SK-N-SH (cell line): ENCODE data around the gene PTGES3. TPM values are rescaled to one million over a fixed set of nuclear protein-coding genes. Genes with fewer than 3 reads are reported as not detected.

ENCODE experiments used
- CTCF ChIA-PET: fragments of 300-600, 350-600 bp; formaldehyde crosslinking; extraction: SDS; loops from one replicate; lab custom pipeline; 2021; lab: Yijun Ruan, JAX
- POLR2A ChIA-PET: fragments of 350-600 bp; sonication (Branson Sonifier 250); formaldehyde crosslinking; extraction: SDS; loops from one replicate; lab custom pipeline; 2020; ENCODE audit warnings: antibody characterized with exemption, inconsistent platforms; lab: Yijun Ruan, JAX
- DNase-seq: peaks from one replicate; pipeline ENCODE4 v3.0.0; 2012
- H2AFZ ChIP-seq: fragments of 200-600 bp; sonication (generic); 2 replicates; pipeline ENCODE4 v1.8.1; 2016; ENCODE audit warnings: antibody characterized with exemption, mild to moderate bottlenecking, low read depth
- H3F3A ChIP-seq: fragments of 200-600 bp; sonication (generic); replicated peaks from 2 replicates; pipeline ENCODE3; 2016; ENCODE audit warnings: antibody characterized with exemption, mild to moderate bottlenecking; ENCODE audit not compliant: insufficient read depth
- H3K27ac ChIP-seq, 2 experiments: fragments of 200-500 bp in 1 of 2; fragments of 200-600 bp in 1 of 2; sonication (Bioruptor generic) in 1 of 2; sonication (generic), shearing (Covaris generic) in 1 of 2; 2 replicates each; pipeline versions ENCODE4 v1.5.1 to v1.6.1; 2014 to 2016; ENCODE audit warnings: low read depth in 2 of 2, inconsistent platforms in 1 of 2, low read length in 1 of 2, mild to moderate bottlenecking in 1 of 2, mixed read lengths in 1 of 2
- H3K27me3 ChIP-seq: fragments of 200-600 bp; sonication (generic), shearing (Covaris generic); 2 replicates; pipeline ENCODE4 v1.6.1; 2016; ENCODE audit warnings: mixed run types; ENCODE audit not compliant: insufficient read depth
- H3K36me3 ChIP-seq, 2 experiments: fragments of 200-500 bp in 1 of 2; fragments of 200-600 bp in 1 of 2; sonication (Bioruptor generic) in 1 of 2; sonication (generic) in 1 of 2; replicated peaks in 1 of 2; 2 replicates each; pipeline versions ENCODE3 to v1.5.1; 2014 to 2016; ENCODE audit warnings: low read length in 1 of 2, mild to moderate bottlenecking in 1 of 2; ENCODE audit not compliant: insufficient read depth in 2 of 2, control insufficient read depth in 1 of 2
- H3K4me1 ChIP-seq, 2 experiments: fragments of 200-500 bp in 1 of 2; fragments of 200-600 bp in 1 of 2; sonication (Bioruptor generic) in 1 of 2; sonication (generic), shearing (Covaris generic) in 1 of 2; 2 replicates each; pipeline versions ENCODE4 v1.5.1 to v1.6.1; 2014 to 2016; ENCODE audit warnings: low read depth in 1 of 2, low read length in 1 of 2, mixed run types in 1 of 2; ENCODE audit not compliant: insufficient read depth in 2 of 2, control insufficient read depth in 1 of 2
- H3K4me2 ChIP-seq: fragments of 200-600 bp; sonication (generic), shearing (Covaris generic); 2 replicates; pipeline ENCODE4 v1.6.1; 2017; ENCODE audit warnings: mixed run types
- H3K4me3 ChIP-seq, 2 experiments: fragments of 200-500 bp in 1 of 2; fragments of 200-600 bp in 1 of 2; sonication (Bioruptor generic) in 1 of 2; sonication (generic), shearing (Covaris generic) in 1 of 2; 2 replicates each; pipeline versions ENCODE4 v1.5.1 to v1.8.1; 2014 to 2016; ENCODE audit warnings: low read depth in 2 of 2, inconsistent platforms in 1 of 2, low read length in 1 of 2, mild to moderate bottlenecking in 1 of 2, mixed read lengths in 1 of 2, moderate library complexity in 1 of 2
- H3K79me2 ChIP-seq: fragments of 200-600 bp; sonication (generic); 2 replicates; pipeline ENCODE4 v1.8.1; 2017; ENCODE audit warnings: mild to moderate bottlenecking; ENCODE audit not compliant: insufficient read depth
- H3K9ac ChIP-seq: fragments of 200-600 bp; sonication (generic); 2 replicates; pipeline ENCODE4 v1.6.1; 2017; ENCODE audit warnings: mixed run types
- H3K9me2 ChIP-seq: fragments of 200-600 bp; sonication (generic); 2 replicates; pipeline ENCODE4 v1.6.1; 2017; ENCODE audit warnings: mixed run types
- H3K9me3 ChIP-seq: fragments of 200-600 bp; sonication (generic); 2 replicates; pipeline ENCODE4 v1.6.1; 2017; ENCODE audit warnings: mixed run types, mild to moderate bottlenecking, moderate library complexity
- H4K20me1 ChIP-seq: fragments of 200-600 bp; sonication (generic); 2 replicates; pipeline ENCODE4 v1.6.1; 2017; ENCODE audit warnings: mild to moderate bottlenecking, mixed run types; ENCODE audit not compliant: insufficient read depth
- ELF1 ChIP-seq: IDR thresholded peaks from 2 replicates; pipeline ENCODE4 v1.4.0; 2012
- EP300 ChIP-seq, 2 experiments: IDR thresholded peaks; 2 replicates each; pipeline versions ENCODE4 v1.4.0 to v1.6.1; 2012; ENCODE audit warnings: borderline replicate concordance in 1 of 2, low read depth in 1 of 2, low read length in 1 of 2
- EZH2phosphoT487 ChIP-seq: fragments of 200-600 bp; sonication (generic); IDR thresholded peaks from 2 replicates; pipeline ENCODE4 v1.6.1; 2017; ENCODE audit warnings: low read depth, mixed run types, mild to moderate bottlenecking, antibody characterized with exemption, moderate library complexity, borderline replicate concordance
- FOSL2 ChIP-seq: IDR thresholded peaks from 2 replicates; pipeline ENCODE4 v1.4.0; 2012; ENCODE audit warnings: low read depth, mild to moderate bottlenecking, moderate library complexity, borderline replicate concordance
- FOXJ3 ChIP-seq: sonication (generic); formaldehyde crosslinking; IDR thresholded peaks from 2 replicates; pipeline ENCODE4 v1.5.1; 2020; ENCODE audit warnings: mild to moderate bottlenecking, missing genetic modification reagents
- GATA2 ChIP-seq: sonication (generic); formaldehyde crosslinking; IDR thresholded peaks from 2 replicates; pipeline ENCODE4 v1.5.0; 2020; ENCODE audit warnings: mild to moderate bottlenecking, missing genetic modification reagents
- MEF2A ChIP-seq: IDR thresholded peaks from 2 replicates; pipeline ENCODE4 v1.4.0; 2012; ENCODE audit warnings: low read depth, borderline replicate concordance
- MXI1 ChIP-seq: IDR thresholded peaks from 2 replicates; pipeline ENCODE4 v1.6.1; 2012; ENCODE audit warnings: mild to moderate bottlenecking, low read depth, low read length, improper control_type of control experiment
- NFIC ChIP-seq: IDR thresholded peaks from 2 replicates; pipeline ENCODE4 v1.4.0; 2012; ENCODE audit warnings: borderline replicate concordance
- POLR2AphosphoS5 ChIP-seq: IDR thresholded peaks from 2 replicates; pipeline ENCODE4 v1.6.1; 2012; ENCODE audit warnings: low read depth, low read length
- RCOR1 ChIP-seq: fragments of 150-350 bp; IDR thresholded peaks from 2 replicates; pipeline ENCODE4 v1.6.1; 2017; ENCODE audit warnings: antibody characterized with exemption, low read length
- RXRA ChIP-seq: IDR thresholded peaks from 2 replicates; pipeline ENCODE4 v1.4.0; 2012; ENCODE audit warnings: low read depth, mild to moderate bottlenecking, borderline replicate concordance
- SIN3A ChIP-seq: IDR thresholded peaks from 2 replicates; pipeline ENCODE4 v1.6.1; 2012; ENCODE audit warnings: low read depth, mild to moderate bottlenecking, low read length, moderate library complexity, borderline replicate concordance
- TAF1 ChIP-seq: IDR thresholded peaks from 2 replicates; pipeline ENCODE4 v1.6.1; 2012; ENCODE audit warnings: low read depth, mild to moderate bottlenecking, low read length, moderate library complexity, borderline replicate concordance
- TCF12 ChIP-seq: IDR thresholded peaks from 2 replicates; pipeline ENCODE4 v1.4.0; 2012
- YY1 ChIP-seq: IDR thresholded peaks from 2 replicates; pipeline ENCODE4 v1.4.0; 2012; ENCODE audit warnings: low read depth, mild to moderate bottlenecking
- WGBS: methylation state at CpG from one replicate; pipeline ENCODE4 v1.1.6; 2017; ENCODE audit warnings: low lambda C conversion rate; 5-methylcytosine and 5-hydroxymethylcytosine counted together
- polyA plus RNA-seq, 3 experiments: library from polyadenylated mRNA; depleted of rRNA; stranded (reverse); fragments of >200 nt; gene quantifications; 2 replicates each; pipeline ENCODE4 v1.2.3, GENCODE V29; 2012
- TF ChIP-seq, protein P1 (sequence below): IDR thresholded peaks from 2 replicates; pipeline ENCODE4 v1.4.0; 2012; ENCODE audit warnings: low read depth
- TF ChIP-seq, protein P2 (sequence below): IDR thresholded peaks from 2 replicates; pipeline ENCODE4 v1.6.1; 2012; ENCODE audit warnings: mild to moderate bottlenecking, low read depth, low read length, moderate library complexity

The PTGES3 gene
- polyA plus RNA-seq, 1 of the 3 experiments (the other 2 are of a cell fraction), result 38.9 TPM

DNA sequence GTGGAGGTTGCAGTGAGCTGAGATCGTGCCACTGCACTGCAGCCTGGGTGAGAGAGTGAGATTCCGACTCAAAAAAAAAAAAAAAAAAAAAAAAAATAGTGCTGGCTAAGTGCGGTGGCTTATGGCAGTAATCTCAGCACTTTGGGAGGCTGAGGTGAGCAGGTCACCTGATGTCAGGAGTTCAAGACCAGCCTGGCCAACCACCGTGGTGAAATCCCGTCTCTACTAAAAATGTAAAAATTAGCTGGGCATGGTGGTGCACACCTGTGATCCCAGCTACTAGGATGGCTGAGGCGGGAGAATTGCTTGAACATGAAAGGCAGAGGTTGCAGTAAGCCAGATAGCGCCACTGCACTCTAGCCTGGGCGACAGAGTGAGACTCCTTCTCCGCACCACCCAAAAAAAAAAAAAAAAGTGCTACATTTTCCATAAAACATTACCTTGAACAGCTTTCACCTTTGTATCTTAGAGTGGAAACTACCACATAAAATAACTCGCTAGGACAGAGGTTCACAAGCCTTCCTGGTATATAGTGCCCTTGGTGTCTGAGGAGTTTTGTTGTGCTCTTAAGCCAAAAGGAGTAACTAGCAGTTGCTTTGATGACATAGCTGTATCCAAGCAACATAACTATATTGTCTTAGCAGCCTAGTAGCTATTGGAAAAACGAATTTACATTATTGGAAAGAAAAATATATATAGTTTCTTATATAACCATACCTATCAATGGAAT lies 11.1 kb downstream of the PTGES3 start (continued):
- TF ChIP-seq EP300 (IDR thresholded peaks at IDR 0.05; ENCODE audit: borderline replicate concordance in 1 of 2, low read depth in 1 of 2, low read length in 1 of 2) (no peak), TCF12 (no peak), YY1 (no peak), MXI1 (no peak), NFIC (no peak), FOXJ3 (no peak), SIN3A (no peak), EZH2phosphoT487 (no peak)

DNA sequence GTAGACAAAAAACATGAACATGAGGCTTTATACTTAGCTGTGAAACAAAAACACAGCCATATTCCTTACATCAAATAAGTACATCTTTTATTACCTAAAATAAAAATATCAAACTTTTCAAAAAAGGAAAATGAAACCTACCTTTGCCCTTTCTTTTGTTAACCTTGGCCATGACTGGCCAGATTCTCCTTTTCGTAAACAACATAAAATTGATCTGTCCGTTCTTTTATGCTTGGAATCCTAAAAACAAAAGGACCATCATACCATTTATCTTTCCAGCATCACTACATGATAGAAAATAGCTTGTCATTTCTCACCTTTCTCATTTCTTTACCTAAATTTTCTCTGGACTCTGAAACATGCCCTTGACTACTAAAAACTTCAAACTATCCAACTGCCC lies 16.5 kb downstream of the PTGES3 start:
- Histone ChIP-seq H4K20me1 (peaks cover 54% of the 10 kb centered on the region), H3K27ac (no peak overlapping the region), H3K36me3 (peaks cover 32 to 61% of the 10 kb centered on the region in 2 experiments), H3F3A (peaks cover 10% of the 10 kb centered on the region), H3K4me3 (no peak overlapping the region), H3K9ac (no peak overlapping the region), H2AFZ (no peak overlapping the region), H3K9me3 (no peaks in the 10 kb centered on the region)
- DNase-seq, result no peak
- CTCF ChIA-PET, result interaction anchor here (0.7 kb wide), 1 partner anchor 8 kb away, joined by 3 read pairs; no protein-coding TSS in a partner anchor
- no peak for TF ChIP-seq FOSL2
- no peak for TF ChIP-seq MXI1
- TF ChIP-seq TAF1, result no peak
- no peak for TF ChIP-seq NFIC
- TF ChIP-seq GATA2 (CRISPR knock-in tag), result no peak
- TF ChIP-seq EP300 (IDR thresholded peaks at IDR 0.05; ENCODE audit: borderline replicate concordance in 1 of 2, low read depth in 1 of 2, low read length in 1 of 2), result no peak
- TF ChIP-seq POLR2AphosphoS5, result no peak
- no peak for TF ChIP-seq ELF1
- no peak for TF ChIP-seq YY1
- TF ChIP-seq, protein P1, sequence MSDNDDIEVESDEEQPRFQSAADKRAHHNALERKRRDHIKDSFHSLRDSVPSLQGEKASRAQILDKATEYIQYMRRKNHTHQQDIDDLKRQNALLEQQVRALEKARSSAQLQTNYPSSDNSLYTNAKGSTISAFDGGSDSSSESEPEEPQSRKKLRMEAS, result no peak
- no peak for TF ChIP-seq RXRA
- TF ChIP-seq MEF2A, result no peak
- TF ChIP-seq RCOR1, result no peak
- TF ChIP-seq, protein P2, sequence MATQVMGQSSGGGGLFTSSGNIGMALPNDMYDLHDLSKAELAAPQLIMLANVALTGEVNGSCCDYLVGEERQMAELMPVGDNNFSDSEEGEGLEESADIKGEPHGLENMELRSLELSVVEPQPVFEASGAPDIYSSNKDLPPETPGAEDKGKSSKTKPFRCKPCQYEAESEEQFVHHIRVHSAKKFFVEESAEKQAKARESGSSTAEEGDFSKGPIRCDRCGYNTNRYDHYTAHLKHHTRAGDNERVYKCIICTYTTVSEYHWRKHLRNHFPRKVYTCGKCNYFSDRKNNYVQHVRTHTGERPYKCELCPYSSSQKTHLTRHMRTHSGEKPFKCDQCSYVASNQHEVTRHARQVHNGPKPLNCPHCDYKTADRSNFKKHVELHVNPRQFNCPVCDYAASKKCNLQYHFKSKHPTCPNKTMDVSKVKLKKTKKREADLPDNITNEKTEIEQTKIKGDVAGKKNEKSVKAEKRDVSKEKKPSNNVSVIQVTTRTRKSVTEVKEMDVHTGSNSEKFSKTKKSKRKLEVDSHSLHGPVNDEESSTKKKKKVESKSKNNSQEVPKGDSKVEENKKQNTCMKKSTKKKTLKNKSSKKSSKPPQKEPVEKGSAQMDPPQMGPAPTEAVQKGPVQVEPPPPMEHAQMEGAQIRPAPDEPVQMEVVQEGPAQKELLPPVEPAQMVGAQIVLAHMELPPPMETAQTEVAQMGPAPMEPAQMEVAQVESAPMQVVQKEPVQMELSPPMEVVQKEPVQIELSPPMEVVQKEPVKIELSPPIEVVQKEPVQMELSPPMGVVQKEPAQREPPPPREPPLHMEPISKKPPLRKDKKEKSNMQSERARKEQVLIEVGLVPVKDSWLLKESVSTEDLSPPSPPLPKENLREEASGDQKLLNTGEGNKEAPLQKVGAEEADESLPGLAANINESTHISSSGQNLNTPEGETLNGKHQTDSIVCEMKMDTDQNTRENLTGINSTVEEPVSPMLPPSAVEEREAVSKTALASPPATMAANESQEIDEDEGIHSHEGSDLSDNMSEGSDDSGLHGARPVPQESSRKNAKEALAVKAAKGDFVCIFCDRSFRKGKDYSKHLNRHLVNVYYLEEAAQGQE, result no peak
- TF ChIP-seq, all 33 proteins: peak for 0
- POLR2A ChIA-PET, result interaction anchor here (0.6 kb wide), 1 partner anchor 72 kb away, joined by 3 read pairs; no protein-coding TSS in a partner anchor
- H3K4me2 ChIP-seq, result no peak overlapping the region
- no peaks in the 10 kb centered on the region for H3K9me2 ChIP-seq
- 94% methylated on average over 2 of the region's 2 CpGs for WGBS
- H3K79me2 ChIP-seq, result peaks cover 99% of the 10 kb centered on the region
- no peaks in the 10 kb centered on the region for H3K27me3 ChIP-seq
- no peaks in the 10 kb centered on the region for H3K4me1 ChIP-seq
